Glutamatergic neuron (in vitro differentiated cells): ENCODE data around the gene EEFSEC. TPM values are rescaled to one million over a fixed set of nuclear protein-coding genes. Genes with fewer than 3 reads are reported as not detected.

ENCODE experiments used
- DNase-seq: peaks from one replicate; pipeline ENCODE4 v3.0.0; 2022
- H3K27ac Mint-ChIP-seq: one replicate; pipeline ENCODE4 v1.8.0; 2020; ENCODE audit warnings: mild to moderate bottlenecking, mixed read lengths, inconsistent platforms; ENCODE audit not compliant: unreplicated experiment
- H3K27me3 Mint-ChIP-seq: one replicate; pipeline ENCODE4 v1.8.0; 2020; ENCODE audit warnings: mild to moderate bottlenecking, moderate library complexity, mixed read lengths, inconsistent platforms; ENCODE audit not compliant: unreplicated experiment
- H3K36me3 Mint-ChIP-seq: one replicate; pipeline ENCODE4 v1.8.0; 2020; ENCODE audit warnings: mild to moderate bottlenecking, mixed read lengths, inconsistent platforms; ENCODE audit not compliant: unreplicated experiment
- H3K4me1 Mint-ChIP-seq: one replicate; pipeline ENCODE4 v1.8.0; 2020; ENCODE audit warnings: mild to moderate bottlenecking, low read depth, mixed read lengths, inconsistent platforms; ENCODE audit not compliant: unreplicated experiment
- H3K4me3 Mint-ChIP-seq: one replicate; pipeline ENCODE4 v1.8.0; 2020; ENCODE audit warnings: mild to moderate bottlenecking, mixed read lengths, inconsistent platforms; ENCODE audit not compliant: unreplicated experiment
- H3K9me3 Mint-ChIP-seq: one replicate; pipeline ENCODE4 v1.8.0; 2020; ENCODE audit warnings: mild to moderate bottlenecking, moderate library complexity, mixed read lengths, inconsistent platforms; ENCODE audit not compliant: unreplicated experiment
- CTCF ChIP-seq: fragments of 200-600 bp; sonication (generic); IDR thresholded peaks from one replicate; pipeline ENCODE4 v1.5.0; 2021; ENCODE audit not compliant: partially characterized antibody, unreplicated experiment
- total RNA-seq: library from RNA; stranded (reverse); fragmentation: NEBNext Ultra II Directional; extraction: Animal tissue kit (Norgen Biotek cat#: 25700); gene quantifications from one replicate; pipeline ENCODE4 v1.2.1, GENCODE V29; 2021; ENCODE audit not compliant: unreplicated experiment

The EEFSEC gene
- total RNA-seq, 1 donor from 2014 or later = 8.3 TPM

GRCh38 chr3:128285042-128285966 lies 132.0 kb downstream of the EEFSEC start:
- no peak overlapping the region for H3K27ac Mint-ChIP-seq

GRCh38 chr3:128285967-128286321 lies 132.7 kb downstream of the EEFSEC start:
- H3K4me1 Mint-ChIP-seq = peaks cover under 1% of the 10 kb centered on the region
- H3K27me3 Mint-ChIP-seq = no peaks in the 10 kb centered on the region
- no peak for TF ChIP-seq CTCF
- no peaks in the 10 kb centered on the region for H3K36me3 Mint-ChIP-seq
- no peak overlapping the region for H3K27ac Mint-ChIP-seq
- DNase-seq = no peak
- H3K9me3 Mint-ChIP-seq = no peaks in the 10 kb centered on the region
- no peak overlapping the region for H3K4me3 Mint-ChIP-seq

More at GRCh38 chr3:128285042-128285966, 132.0 kb downstream of the EEFSEC start:
- Mint-ChIP-seq H3K27me3 (no peaks in the 10 kb centered on the region), H3K9me3 (no peaks in the 10 kb centered on the region), H3K36me3 (no peaks in the 10 kb centered on the region), H3K4me3 (no peak overlapping the region), H3K4me1 (peaks cover 3% of the 10 kb centered on the region)
- DNase-seq = no peak
- no peak for TF ChIP-seq CTCF

GRCh38 chr3:128286691-128287090 lies 133.4 kb downstream of the EEFSEC start:
- H3K27ac Mint-ChIP-seq = no peak overlapping the region
- no peaks in the 10 kb centered on the region for H3K27me3 Mint-ChIP-seq
- no peak overlapping the region for H3K4me3 Mint-ChIP-seq
- no peak for TF ChIP-seq CTCF
- no peak for DNase-seq
- no peaks in the 10 kb centered on the region for H3K4me1 Mint-ChIP-seq
- peaks cover 4% of the 10 kb centered on the region for H3K36me3 Mint-ChIP-seq
- H3K9me3 Mint-ChIP-seq = no peaks in the 10 kb centered on the region

GRCh38 chr3:128287216-128287615 lies 133.9 kb downstream of the EEFSEC start:
- H3K36me3 Mint-ChIP-seq = peaks cover 4% of the 10 kb centered on the region
- no peak for DNase-seq

More at GRCh38 chr3:128287216-128287615, 133.9 kb downstream of the EEFSEC start:
- H3K9me3 Mint-ChIP-seq = no peaks in the 10 kb centered on the region
- TF ChIP-seq CTCF = no peak
- no peak overlapping the region for H3K27ac Mint-ChIP-seq
- H3K27me3 Mint-ChIP-seq = no peaks in the 10 kb centered on the region
- H3K4me1 Mint-ChIP-seq = no peaks in the 10 kb centered on the region
- H3K4me3 Mint-ChIP-seq = no peak overlapping the region
